Fibroblast of lung (primary cell): ENCODE results near the gene SPTBN5.

Experiments
- CTCF ChIP-seq, 2 donors: IDR thresholded peaks in 1 of 2; conservative IDR thresholded peaks in 1 of 2; 1 replicate in 1 of 2; 2 replicates in 1 of 2; pipeline ENCODE4 v1.5.1; 2011 to 2012; ENCODE audit warnings: low read length in 2 of 2, control low read depth in 1 of 2, inconsistent platforms in 1 of 2, low read depth in 1 of 2, mild to moderate bottlenecking in 1 of 2
- EZH2 ChIP-seq: IDR thresholded peaks from 2 replicates; pipeline ENCODE4 v1.5.1; 2012; ENCODE audit warnings: low read length, control low read depth, mild to moderate bottlenecking; ENCODE audit errors: missing control alignments

GRCh38 chr15:41832208-41832607, 61.6 kb downstream of the SPTBN5 start:
- TF ChIP-seq CTCF (conservative IDR thresholded peaks at IDR 0.05 in 1 of 2, IDR thresholded peaks at IDR 0.05 in 1 of 2; ENCODE audit: low read depth in 1 of 2, low read length in 2 of 2) (no peak), EZH2 (no peak)
